Activated naive CD8-positive, alpha-beta T cell treated with anti-CD3 and anti-CD28 coated beads for 36 hours (primary cell): Measurements from ENCODE around the gene RAMP3. TPM values are rescaled to one million over a fixed set of nuclear protein-coding genes. Genes with fewer than 3 reads are reported as not detected.
"Not testable (repeated sequence)": the region's sequence is repeated elsewhere in the genome, so short reads cannot be mapped to it uniquely, and the experiment has no call there.

Experiments used
- DNase-seq: peaks from one replicate; pipeline ENCODE4 v3.0.0; 2021
- H3K27ac Mint-ChIP-seq: one replicate; pipeline ENCODE4 v1.8.0; 2022; ENCODE audit warnings: mild to moderate bottlenecking, moderate library complexity, mixed read lengths
- H3K27me3 Mint-ChIP-seq: one replicate; pipeline ENCODE4 v1.8.0; 2022; ENCODE audit warnings: mild to moderate bottlenecking, mixed read lengths
- H3K36me3 Mint-ChIP-seq: one replicate; pipeline ENCODE4 v1.8.0; 2021; ENCODE audit warnings: mild to moderate bottlenecking, mixed read lengths
- H3K4me1 Mint-ChIP-seq: one replicate; pipeline ENCODE4 v1.8.0; 2021; ENCODE audit warnings: mixed read lengths
- H3K4me3 Mint-ChIP-seq: one replicate; pipeline ENCODE4 v1.8.0; 2022; ENCODE audit warnings: mild to moderate bottlenecking, moderate library complexity, mixed read lengths
- H3K9me3 Mint-ChIP-seq: one replicate; pipeline ENCODE4 v1.8.0; 2022; ENCODE audit warnings: mixed read lengths
- total RNA-seq, 2 experiments: library from RNA; stranded (reverse); gene quantifications; one replicate each; pipeline ENCODE4 v1.2.3, GENCODE V29; 2021

The RAMP3 gene
- total RNA-seq, 2 experiments from 2014 or later = not detected

DNA sequence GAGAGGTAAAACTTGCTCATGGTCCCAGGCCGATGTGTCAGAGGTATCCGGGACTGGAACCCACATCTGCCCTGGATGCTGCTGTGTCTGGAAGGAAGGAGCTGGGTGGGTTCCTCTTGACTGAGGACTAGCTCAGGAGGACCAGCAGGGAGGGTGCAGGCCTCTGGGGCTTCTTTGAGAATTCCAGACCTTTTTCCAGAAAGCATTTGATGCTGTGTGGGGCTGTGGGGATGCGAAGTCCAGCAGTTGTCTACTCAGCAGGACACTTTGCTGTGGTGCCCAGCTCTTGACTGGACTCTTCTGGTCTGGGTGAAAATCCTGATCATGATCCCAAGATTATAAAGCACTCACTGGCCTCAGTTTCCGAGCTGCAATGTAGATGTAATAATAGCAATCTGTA lies 1.7 kb downstream of the RAMP3 start:
- peaks cover 5% of the 10 kb centered on the region for H3K4me1 Mint-ChIP-seq
- DNase-seq = no peak
- H3K4me3 Mint-ChIP-seq = no peak overlapping the region
- no peaks in the 10 kb centered on the region for H3K36me3 Mint-ChIP-seq
- peaks cover 25% of the 10 kb centered on the region for H3K27me3 Mint-ChIP-seq
- no peaks in the 10 kb centered on the region for H3K9me3 Mint-ChIP-seq
- H3K27ac Mint-ChIP-seq = no peak overlapping the region

DNA sequence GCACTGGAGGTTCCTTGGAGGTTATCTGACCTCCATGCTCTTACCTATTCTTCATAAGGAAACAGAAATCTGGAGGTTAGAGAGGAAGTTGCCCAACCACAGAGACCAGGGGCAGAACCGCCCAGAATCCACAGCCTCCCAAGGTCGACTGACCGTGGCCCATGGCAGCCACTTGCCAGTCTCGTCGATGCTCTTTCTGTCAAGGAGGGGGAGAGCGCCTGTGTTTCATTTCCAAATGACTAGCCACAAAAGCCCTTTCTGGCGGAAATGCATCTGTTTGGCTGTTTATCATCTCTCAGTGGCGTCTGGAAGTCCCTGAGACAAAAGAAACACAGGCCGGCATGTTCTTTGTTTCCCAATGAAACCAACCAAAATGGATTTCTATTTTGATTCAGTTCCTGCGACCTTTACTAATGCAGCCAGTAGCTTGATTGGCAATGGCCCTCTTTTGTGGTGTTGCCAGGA lies 2.9 kb downstream of the RAMP3 start:
- Mint-ChIP-seq H3K27ac (no peak overlapping the region), H3K9me3 (peaks cover 4% of the 10 kb centered on the region), H3K27me3 (peaks cover 24% of the 10 kb centered on the region), H3K36me3 (no peaks in the 10 kb centered on the region), H3K4me1 (peaks cover 5% of the 10 kb centered on the region), H3K4me3 (no peak overlapping the region)
- DNase-seq = no peak

DNA sequence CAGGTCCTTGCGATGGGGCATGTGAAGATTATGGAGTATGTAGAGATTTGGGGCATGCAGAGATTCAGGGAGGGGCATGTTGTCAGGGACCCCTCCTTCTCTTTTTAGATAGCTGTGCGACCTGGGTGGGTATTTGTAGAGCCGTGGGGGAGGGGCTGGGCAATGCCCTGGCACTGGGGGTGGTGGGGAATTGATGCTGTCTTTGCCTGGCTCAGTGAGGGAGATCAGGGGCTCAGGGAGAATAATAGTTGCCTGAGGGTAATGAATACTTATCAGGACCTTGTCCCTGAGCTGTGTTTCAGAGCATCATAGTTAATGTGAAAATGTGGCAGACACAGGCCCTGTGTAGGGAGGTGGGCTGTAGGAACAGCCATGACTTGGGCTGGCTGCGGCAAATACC lies 3.5 kb downstream of the RAMP3 start:
- Mint-ChIP-seq H3K4me1 (peaks cover 5% of the 10 kb centered on the region), H3K27ac (no peak overlapping the region)
- DNase-seq = no peak

DNA sequence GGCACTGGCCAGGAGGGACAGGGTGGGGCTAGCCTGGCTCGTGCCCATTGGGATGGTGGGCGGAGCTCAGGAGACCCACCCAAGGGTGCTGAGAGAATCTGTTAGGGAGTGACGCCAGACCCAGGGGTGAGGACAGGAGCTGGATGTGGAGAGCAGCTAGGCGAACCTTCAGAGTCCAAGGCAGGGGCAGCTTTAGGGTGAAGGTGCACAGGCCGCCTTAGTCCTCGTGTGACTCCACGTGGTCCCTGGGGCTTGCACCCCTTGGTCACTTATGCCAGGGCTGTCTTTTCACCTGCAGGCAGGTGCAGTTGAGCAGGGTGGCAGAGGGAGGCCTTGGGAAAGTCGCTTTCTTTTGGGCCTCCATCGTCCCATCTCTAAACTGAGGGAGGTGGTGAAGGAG lies 4.3 kb downstream of the RAMP3 start:
- Mint-ChIP-seq H3K4me3 (no peak overlapping the region), H3K9me3 (peaks cover 4% of the 10 kb centered on the region), H3K27me3 (peaks cover 20% of the 10 kb centered on the region), H3K4me1 (peaks cover 4% of the 10 kb centered on the region), H3K27ac (no peak overlapping the region), H3K36me3 (no peaks in the 10 kb centered on the region)
- DNase-seq = no peak

More for the DNA sequence above, 3.5 kb downstream of the RAMP3 start:
- peaks cover 23% of the 10 kb centered on the region for H3K27me3 Mint-ChIP-seq
- H3K9me3 Mint-ChIP-seq = peaks cover 4% of the 10 kb centered on the region
- H3K4me3 Mint-ChIP-seq = no peak overlapping the region
- H3K36me3 Mint-ChIP-seq = no peaks in the 10 kb centered on the region

DNA sequence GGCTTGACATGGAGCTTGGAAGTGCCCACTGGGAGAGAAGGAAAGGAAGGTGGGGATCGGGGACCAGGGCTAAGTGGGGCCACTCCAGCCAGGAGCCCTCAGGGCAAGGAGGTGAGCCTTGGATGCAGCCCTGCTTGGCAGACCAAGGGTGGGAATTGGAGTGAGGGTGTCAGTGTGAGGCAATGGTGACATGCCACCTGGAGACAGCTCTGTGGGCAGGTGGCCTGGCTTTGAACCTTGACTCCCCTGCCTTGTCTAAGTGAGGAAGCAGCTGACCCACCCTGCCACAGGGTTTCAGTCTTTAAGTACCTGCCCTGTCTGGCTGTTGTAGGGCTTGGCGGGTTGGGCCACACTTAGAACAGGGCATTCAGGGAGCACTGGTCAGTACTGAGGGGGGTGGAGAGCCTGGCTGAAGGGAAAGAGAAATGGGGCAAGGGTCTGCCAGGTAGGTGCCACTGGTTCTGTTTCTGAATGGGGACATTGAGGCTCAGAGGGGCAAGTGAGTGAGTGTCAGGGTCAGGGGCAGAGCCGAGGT lies 4.8 kb downstream of the RAMP3 start:
- Mint-ChIP-seq H3K9me3 (peaks cover 4% of the 10 kb centered on the region), H3K4me1 (peaks cover 2% of the 10 kb centered on the region), H3K27me3 (peaks cover 15% of the 10 kb centered on the region), H3K36me3 (no peaks in the 10 kb centered on the region), H3K27ac (no peak overlapping the region), H3K4me3 (no peak overlapping the region)
- no peak for DNase-seq

DNA sequence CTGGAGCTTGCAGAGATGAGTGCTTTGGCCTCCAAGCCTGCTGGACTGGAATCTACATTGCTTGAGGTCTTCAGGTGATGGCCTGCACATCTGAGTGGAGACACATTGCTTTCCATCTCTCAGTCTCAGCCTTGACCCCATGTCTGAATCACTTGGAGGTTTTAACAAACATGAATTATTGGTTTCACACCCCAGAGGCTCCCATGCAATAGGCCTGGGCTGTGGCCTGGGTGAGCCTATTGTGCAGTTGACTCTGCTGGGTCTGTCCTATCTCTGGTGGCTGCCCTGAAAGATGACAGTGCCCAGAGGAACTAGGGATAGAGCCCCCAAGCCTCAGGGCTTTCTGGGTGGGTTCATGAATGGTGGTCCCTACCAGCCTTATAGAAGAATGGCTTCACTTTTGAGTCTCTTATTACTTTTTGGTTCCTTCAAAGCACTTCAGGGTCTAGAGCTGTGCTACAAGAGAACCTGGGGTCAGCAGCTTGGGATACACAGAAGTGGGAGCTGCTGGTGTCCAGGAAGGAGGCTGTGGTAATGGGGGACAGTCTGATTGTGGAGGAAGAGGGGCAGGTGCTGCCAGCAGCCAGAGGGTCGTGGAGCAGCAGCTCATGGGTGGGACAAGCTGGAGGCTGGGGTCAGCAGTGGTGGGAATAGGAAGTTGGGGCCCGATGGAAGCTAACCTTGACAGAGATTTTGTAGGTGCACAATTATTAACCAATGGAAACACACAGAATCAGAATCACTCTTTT lies 5.5 kb downstream of the RAMP3 start:
- peaks cover 4% of the 10 kb centered on the region for H3K9me3 Mint-ChIP-seq
- peaks cover 2% of the 10 kb centered on the region for H3K4me1 Mint-ChIP-seq
- DNase-seq = no peak
- no peak overlapping the region for H3K4me3 Mint-ChIP-seq
- no peak overlapping the region for H3K27ac Mint-ChIP-seq
- H3K27me3 Mint-ChIP-seq = peaks cover 13% of the 10 kb centered on the region
- no peaks in the 10 kb centered on the region for H3K36me3 Mint-ChIP-seq

DNA sequence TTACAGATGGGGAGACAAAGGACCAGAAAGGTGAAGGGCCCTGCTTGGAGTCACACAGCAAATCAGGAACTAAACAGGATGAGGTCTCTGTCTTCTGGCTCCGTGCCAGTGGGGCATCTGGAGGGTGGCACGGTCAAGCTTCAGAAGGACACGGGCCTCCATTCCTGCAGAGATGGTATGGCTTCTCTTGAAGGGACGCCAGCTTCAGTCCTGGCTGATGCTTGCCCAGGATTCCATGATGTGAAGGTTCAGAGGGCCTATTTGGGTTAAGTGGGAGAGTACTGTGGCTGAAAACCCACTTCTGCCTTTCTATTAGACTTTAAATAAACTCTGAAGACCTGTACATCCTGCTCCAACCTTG lies 6.1 kb downstream of the RAMP3 start:
- DNase-seq = no peak
- Mint-ChIP-seq H3K4me3 (no peak overlapping the region), H3K4me1 (peaks cover 2% of the 10 kb centered on the region), H3K9me3 (peaks cover 4% of the 10 kb centered on the region), H3K36me3 (no peaks in the 10 kb centered on the region), H3K27ac (no peak overlapping the region), H3K27me3 (peaks cover 9% of the 10 kb centered on the region)

DNA sequence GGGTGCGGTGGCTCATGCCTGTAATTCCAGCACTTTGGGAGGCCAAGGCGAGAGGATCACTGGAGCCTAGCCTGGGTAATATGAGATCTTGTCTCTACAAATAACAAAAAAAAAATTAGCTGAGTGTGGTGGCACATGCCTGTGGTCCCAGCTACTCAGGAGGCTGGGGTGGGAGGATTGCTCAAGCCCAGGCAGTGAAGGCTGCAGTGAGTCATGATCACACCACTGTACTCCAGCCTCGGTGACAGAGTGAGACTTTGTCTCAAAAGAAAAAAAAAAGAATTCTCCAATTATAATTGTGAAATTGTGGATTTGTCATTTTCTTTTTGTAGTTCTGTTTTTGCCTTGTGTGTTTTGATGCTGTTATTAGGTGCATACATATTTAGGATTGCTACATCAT lies 6.7 kb downstream of the RAMP3 start:
- H3K4me3 Mint-ChIP-seq, DNase-seq, H3K4me1 Mint-ChIP-seq, H3K9me3 Mint-ChIP-seq, H3K27ac Mint-ChIP-seq, H3K27me3 Mint-ChIP-seq, H3K36me3 Mint-ChIP-seq: not testable (repeated sequence)

DNA sequence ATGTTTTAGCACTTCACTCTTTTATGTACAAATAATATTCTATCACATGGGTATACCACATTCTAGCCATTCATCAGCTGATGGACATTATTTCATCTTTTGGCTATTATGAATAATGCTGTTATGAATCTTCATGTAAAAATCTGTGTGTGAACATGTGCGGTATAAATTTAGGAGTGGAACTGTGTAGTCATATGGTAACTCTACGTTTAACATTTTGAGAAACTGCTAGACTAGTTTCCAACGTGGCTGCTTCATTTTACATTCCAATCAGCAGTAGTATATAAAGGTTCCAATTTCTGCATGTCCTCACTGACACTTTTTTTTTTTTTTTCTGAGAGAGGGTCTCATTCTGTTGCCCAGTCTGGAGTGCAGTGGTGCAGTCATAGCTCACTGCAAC lies 8.3 kb downstream of the RAMP3 start:
- no peak for DNase-seq
- no peaks in the 10 kb centered on the region for H3K36me3 Mint-ChIP-seq
- H3K9me3 Mint-ChIP-seq = peaks cover 4% of the 10 kb centered on the region
- peaks cover 2% of the 10 kb centered on the region for H3K27me3 Mint-ChIP-seq
- H3K27ac Mint-ChIP-seq = no peak overlapping the region
- no peaks in the 10 kb centered on the region for H3K4me1 Mint-ChIP-seq
- H3K4me3 Mint-ChIP-seq = no peak overlapping the region

DNA sequence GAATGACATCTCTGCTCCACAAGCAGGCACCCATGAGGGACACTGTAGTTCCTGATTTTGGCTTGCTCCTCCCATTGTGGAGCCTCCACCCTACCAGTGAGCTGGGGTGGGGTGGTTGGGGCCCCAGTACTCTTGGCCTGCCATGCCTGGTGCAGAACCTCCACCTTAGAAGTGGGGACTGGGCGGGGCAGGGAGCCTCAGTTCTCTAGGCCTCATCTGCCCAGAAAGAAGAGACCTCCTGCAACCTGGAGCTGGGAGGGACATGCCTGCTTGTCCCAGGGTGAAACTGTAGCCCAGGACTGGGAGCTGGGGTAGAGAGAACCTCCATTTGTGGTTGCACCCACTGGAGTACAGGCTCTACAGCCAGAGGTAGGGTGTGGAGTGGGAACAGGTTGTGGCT lies 14.4 kb downstream of the RAMP3 start:
- Mint-ChIP-seq H3K9me3 (no peaks in the 10 kb centered on the region), H3K4me1 (no peaks in the 10 kb centered on the region), H3K27me3 (peaks cover 13% of the 10 kb centered on the region), H3K36me3 (no peaks in the 10 kb centered on the region), H3K4me3 (no peak overlapping the region), H3K27ac (no peak overlapping the region)
- DNase-seq = no peak

DNA sequence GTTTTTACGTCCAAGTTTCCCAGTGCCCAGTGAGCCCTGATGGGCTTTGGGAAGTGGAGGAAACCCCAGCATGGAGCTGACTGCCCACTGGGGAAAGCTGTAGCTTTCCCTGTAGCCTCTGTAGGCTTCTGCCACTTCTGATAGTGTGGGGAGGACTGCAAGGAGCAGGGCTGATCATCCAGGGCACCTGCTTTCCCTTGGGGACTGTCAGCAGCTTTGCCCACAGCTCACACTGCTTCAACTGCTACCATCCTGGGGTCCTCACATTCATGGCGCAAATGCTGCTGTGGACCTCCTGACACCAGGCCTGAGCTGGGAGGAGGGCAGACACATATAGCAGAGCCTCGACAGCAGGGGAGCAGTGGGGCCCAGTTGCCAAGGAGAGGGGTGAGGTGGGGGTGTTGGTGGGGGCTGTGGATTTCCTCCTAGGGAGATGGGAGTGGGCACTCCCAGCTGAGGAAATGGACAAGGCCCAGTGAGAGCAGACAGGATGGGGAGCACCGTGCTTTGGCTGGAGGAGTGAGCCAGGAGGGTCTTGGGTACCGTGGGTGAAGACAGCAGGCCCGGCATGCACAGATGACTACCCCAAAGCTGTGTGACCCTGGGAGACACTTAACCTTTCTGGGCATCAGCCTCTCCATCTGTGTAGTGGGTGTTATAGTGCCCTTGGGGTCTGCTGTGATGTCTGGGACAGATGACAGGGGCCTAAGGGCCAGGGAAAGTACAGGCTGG lies 16.2 kb downstream of the RAMP3 start:
- no peak overlapping the region for H3K27ac Mint-ChIP-seq
- H3K4me1 Mint-ChIP-seq = no peaks in the 10 kb centered on the region
- H3K4me3 Mint-ChIP-seq = no peak overlapping the region
- DNase-seq = no peak
- no peaks in the 10 kb centered on the region for H3K9me3 Mint-ChIP-seq
- H3K27me3 Mint-ChIP-seq = peaks cover 10% of the 10 kb centered on the region
- no peaks in the 10 kb centered on the region for H3K36me3 Mint-ChIP-seq

DNA sequence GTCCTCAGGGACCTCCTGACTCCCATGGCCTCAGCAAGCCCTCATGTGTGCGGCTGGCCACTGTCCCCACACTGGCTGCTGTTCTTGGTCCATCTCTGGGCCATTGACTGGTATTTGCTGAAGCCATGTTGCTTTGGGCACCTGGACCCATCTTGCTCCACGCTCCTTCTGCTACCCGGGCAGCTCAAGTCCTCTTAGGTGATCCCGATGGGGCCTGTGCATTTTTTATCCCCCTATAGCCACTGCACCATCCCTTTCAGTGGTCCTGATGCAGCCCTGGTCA lies 16.7 kb downstream of the RAMP3 start:
- Mint-ChIP-seq H3K27ac (no peak overlapping the region), H3K4me1 (no peaks in the 10 kb centered on the region), H3K27me3 (peaks cover 12% of the 10 kb centered on the region), H3K9me3 (no peaks in the 10 kb centered on the region), H3K36me3 (no peaks in the 10 kb centered on the region), H3K4me3 (no peak overlapping the region)
- DNase-seq = no peak

DNA sequence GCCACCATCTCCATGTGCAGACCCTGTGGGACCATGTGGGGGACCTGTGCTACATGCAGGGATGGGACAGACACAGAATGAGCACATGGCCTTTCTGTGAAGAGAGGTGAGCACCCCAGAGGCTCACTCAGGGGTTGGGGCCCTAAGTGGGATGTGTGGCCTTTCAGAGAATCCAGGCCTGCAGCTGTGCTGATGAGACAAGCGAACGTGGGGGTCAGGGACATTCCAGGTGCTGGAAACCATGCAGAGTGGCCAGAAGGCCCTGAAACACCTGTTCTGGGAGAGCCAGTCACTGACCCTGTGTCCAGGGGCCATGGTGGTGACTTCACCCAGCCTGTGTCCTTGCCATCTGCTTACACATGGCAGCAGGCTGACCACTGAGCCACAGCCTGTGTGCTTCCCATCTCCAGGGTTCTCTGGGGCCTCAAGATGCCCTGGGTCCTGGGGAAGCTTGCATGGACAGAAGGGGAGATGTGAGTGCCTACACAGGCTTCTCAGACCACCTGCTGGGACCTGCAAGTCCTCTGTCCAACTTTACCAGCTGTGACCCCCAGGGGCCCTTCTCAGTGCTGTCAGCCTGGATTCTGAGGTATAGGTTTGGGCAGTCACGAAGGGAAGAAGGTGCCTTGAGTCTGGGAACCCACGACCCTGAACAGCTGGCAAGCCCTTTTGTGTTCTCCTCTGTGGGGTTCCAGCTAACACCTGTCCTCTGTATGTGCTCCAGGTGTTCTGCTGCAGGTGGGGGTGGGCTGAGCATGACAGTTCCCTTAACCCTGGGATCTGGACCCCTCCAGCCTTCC lies 17.6 kb downstream of the RAMP3 start:
- Mint-ChIP-seq H3K27me3 (peaks cover 15% of the 10 kb centered on the region), H3K4me1 (no peaks in the 10 kb centered on the region), H3K27ac (no peak overlapping the region), H3K4me3 (no peak overlapping the region), H3K36me3 (no peaks in the 10 kb centered on the region), H3K9me3 (no peaks in the 10 kb centered on the region)
- DNase-seq = no peak

DNA sequence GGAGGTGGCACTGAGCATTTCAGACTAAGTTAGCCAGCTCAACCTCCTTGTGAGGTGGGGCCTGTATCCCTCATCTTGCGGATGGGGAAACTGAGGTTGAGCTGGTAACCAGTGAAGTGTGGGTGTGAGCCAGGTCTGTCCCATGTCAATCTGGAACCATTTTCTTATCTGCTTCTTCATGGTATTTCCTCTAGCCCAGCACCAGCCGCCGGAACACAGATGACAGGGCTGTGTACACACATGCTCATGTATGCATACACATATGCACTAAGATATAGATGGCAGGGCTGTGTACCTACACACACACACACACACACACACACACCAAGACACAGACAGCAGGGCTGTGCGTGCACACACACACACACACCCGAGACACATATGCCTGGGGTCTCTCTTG lies 18.5 kb downstream of the RAMP3 start:
- H3K4me3 Mint-ChIP-seq = no peak overlapping the region
- H3K9me3 Mint-ChIP-seq = no peaks in the 10 kb centered on the region
- no peaks in the 10 kb centered on the region for H3K36me3 Mint-ChIP-seq
- no peaks in the 10 kb centered on the region for H3K4me1 Mint-ChIP-seq
- no peak for DNase-seq
- H3K27ac Mint-ChIP-seq = no peak overlapping the region
- peaks cover 15% of the 10 kb centered on the region for H3K27me3 Mint-ChIP-seq
